Activated CD4-positive, alpha-beta T cell treated with anti-CD3 and anti-CD28 coated beads, Interleukin-2, amount 50 U/mL, for 16 hours (primary cell): Measurements from ENCODE around the gene SMC3.
A peak's percentile ranks its signal among the peaks of the same experiment; 100 is the strongest.

Experiments used
- DNase-seq: peaks from one replicate; pipeline ENCODE4 v3.0.0-alpha.2; 2020

SMC3 gene

DNA sequence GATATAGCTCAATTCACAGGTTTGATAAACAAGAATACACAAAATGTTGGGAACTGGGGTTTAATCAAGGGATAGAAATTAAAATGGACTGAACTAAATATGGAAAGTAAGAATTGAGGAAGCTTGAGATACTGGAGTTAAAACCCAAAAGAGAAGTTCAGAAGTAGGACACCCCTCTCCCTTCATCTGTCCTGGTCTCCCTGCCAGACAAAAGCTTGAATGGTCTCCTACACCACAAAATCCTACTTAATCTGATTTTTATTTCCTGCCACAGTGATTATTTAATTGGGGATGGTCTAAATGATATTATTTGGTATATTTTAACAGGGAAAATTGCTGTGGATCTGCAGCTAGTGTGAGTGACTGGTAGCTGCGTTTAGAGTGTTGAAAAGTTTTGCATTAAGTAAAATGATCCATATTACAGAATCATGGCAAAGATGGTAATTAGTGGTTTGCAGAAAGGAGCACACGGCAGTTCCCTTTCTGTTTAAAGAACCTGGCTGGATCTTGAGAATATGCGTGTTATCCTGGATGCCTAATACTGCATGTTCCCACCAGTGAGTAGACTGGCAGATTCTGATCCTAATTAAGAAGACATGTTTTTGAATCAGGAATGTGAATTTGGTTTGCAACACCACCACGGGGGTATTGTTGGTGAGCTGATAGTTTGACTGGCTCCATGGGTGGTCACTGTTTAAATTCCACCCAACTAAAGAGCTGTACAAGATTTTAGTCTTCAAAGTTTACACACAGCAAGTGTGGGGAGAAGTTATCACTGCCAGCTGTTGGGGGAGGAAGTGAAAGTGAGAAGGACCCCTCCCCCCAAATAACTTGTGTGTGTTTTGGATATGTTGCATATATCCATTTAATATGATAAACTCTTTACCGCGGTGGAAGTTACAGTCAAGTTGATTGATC is 82.1 kb downstream of the SMC3 start:
- no peak for DNase-seq

DNA sequence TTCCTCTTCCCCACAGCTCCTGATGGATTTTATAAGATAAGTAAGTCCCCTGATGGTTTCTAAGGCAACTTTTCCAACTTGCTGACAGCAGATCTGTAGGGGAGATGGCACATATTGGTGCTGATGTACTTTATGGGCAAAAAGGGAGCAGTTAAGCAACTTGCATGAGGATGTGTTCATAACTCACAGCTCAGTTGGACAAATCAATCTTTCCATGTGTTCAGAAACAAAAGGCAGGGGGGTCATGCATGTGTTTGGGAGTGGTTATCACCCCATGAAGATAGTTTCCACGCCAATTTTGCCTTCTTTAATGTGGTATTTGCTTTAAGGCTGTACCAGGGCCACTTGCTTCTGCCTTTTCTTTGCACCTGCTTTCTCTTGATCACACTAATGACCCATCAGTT is 82.8 kb downstream of the SMC3 start:
- DNase-seq: no peak

DNA sequence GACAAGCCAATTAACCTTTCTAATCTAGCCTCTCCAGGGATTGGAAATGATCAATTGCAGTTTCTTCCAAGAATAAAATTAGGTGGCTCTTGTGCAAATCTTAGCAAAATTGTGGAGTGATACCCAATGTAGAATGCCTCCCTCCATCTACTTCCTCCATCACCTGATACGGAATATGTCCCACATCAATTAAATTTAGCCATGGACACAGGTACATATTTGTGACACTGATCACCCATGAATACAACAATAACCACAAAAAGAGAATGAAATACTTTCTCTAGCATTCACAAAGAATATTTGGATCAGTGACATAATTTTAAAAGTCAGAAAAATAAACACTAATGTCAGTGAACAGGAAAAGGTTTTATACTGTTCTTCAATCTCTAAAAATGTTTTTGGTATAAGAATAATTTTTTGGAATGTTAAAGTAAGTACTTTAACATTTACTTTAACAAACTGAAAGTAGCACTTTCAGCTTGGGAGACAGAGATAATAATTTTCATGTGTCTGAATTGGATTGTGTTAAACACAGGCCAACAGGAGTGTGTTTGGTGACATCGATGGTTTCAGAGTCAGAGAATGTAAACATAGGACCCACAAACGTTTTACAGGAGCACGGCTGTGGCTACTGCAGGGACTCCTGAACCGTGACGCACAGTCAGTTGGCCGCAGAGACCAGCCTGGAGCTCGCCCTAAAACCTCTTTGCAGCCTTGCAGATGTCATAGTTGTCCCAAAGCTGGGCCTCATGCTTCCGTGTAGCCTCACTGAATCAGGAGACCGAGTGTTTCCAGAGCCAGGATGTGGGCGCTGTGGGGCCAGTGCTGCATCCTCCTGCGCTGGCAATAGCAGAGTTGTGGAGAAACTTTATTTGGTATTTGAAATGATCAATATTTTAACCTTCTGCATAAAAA is 83.8 kb downstream of the SMC3 start:
- DNase-seq: peak; percentile 41

DNA sequence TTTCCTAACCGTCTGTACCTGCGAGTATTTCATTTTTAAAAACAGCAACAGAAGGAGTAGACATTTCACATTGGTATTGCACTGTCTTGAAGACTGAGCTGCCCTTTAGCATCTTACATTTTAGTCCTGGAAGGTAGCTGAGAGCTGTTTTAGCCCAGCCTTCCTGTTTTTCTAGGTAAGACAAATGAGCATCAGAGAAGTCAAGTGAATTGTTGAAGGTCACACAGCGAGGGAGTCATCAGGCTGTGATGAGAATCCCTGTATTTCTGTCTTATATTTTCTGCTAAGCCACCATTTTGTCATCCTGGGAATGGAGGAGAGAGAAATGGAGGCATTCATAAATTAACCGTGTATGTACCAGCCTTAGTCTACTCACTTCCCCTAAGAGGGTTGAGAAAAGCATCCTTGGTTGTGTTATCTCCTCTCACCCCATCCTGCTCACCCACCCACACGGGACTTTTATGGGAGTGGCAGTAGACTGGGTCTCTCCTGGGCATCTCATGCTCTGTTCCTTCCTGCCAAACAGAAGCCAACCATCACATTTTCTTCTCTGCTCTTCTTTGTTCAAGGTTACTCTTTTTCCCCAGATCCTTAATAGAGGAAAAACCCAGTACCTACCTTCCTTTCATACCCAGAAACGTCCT is 85.1 kb downstream of the SMC3 start:
- no peak for DNase-seq
